Ovary (tissue), 3 donors: Measurements from ENCODE around the gene ZC3H8.

Source experiments
- CTCF ChIP-seq, 3 donors: fragments of 450-650 bp in 2 of 3; fragments of 200-600 bp in 1 of 3; IDR thresholded peaks; one replicate each; pipeline versions ENCODE4 v1.5.1 to v1.8.0; 2016 to 2022; ENCODE audit warnings: antibody characterized with exemption in 3 of 3, mild to moderate bottlenecking in 1 of 3
- EP300 ChIP-seq: sonication (generic); formaldehyde crosslinking; IDR thresholded peaks from one replicate; pipeline ENCODE4 v1.6.1; 2017; ENCODE audit warnings: antibody characterized with exemption
- POLR2A ChIP-seq: fragments of 450-650 bp; IDR thresholded peaks from one replicate; pipeline ENCODE4 v1.6.1; 2017; ENCODE audit warnings: antibody characterized with exemption, mild to moderate bottlenecking, moderate library complexity
- donor health status: DM: no; HTN: no; CAD: no.

- TF ChIP-seq CTCF (IDR thresholded peaks at IDR 0.05) (no peak), EP300 (no peak), POLR2A (no peak)
These were observed 78.8 kb downstream of the ZC3H8 start for GRCh38 chr2:112175958-112176573.
